OCI-LY3 (cell line): ENCODE measurements around the gene PCDHB3.
"Not testable (repeated sequence)": the region's sequence is repeated elsewhere in the genome, so short reads cannot be mapped to it uniquely, and the experiment has no call there.

ENCODE experiments used
- H2AFZ ChIP-seq: fragments of 200-600, 300-600 bp; shearing (Covaris generic); 2 replicates; pipeline ENCODE4 v1.6.0; 2014; ENCODE audit warnings: antibody characterized with exemption, low read depth, low read length
- H3K27ac ChIP-seq: fragments of 200-600, 300-600 bp; sonication (generic); 2 replicates; pipeline ENCODE4 v1.5.1; 2014; ENCODE audit warnings: mild to moderate bottlenecking, low read length, moderate library complexity, mixed read lengths
- H3K27me3 ChIP-seq: fragments of 200-600, 300-600 bp; sonication (generic); 2 replicates; pipeline ENCODE4 v1.6.1; 2014; ENCODE audit warnings: low read depth, low read length, mixed read lengths
- H3K36me3 ChIP-seq: fragments of 200-600, 300-600 bp; sonication (generic); replicated peaks from 2 replicates; pipeline ENCODE3; 2014; ENCODE audit warnings: low read depth, low read length, mixed read lengths
- H3K4me1 ChIP-seq: fragments of 300-600, 200-600 bp; sonication (generic); 2 replicates; pipeline ENCODE4 v1.6.1; 2014; ENCODE audit warnings: low read length, mixed read lengths
- H3K4me2 ChIP-seq: fragments of 200-600, 300-600 bp; sonication (generic); 2 replicates; pipeline ENCODE4 v1.6.1; 2014; ENCODE audit warnings: low read length, mixed read lengths
- H3K4me3 ChIP-seq: fragments of 300-600, 200-600 bp; sonication (generic); 2 replicates; pipeline ENCODE4 v1.5.1; 2014; ENCODE audit warnings: antibody characterized with exemption, mild to moderate bottlenecking, low read length, moderate library complexity
- H3K79me2 ChIP-seq: fragments of 300-600, 200-600 bp; shearing (Covaris generic); 2 replicates; pipeline ENCODE4 v1.6.1; 2014; ENCODE audit warnings: mild to moderate bottlenecking, low read length, mixed read lengths
- H3K9ac ChIP-seq: fragments of 300-600, 200-600 bp; shearing (Covaris generic); 2 replicates; pipeline ENCODE4 v1.6.0; 2014; ENCODE audit warnings: mild to moderate bottlenecking, low read length, moderate library complexity
- H3K9me3 ChIP-seq: fragments of 200-600, 300-600 bp; shearing (Covaris generic); 2 replicates; pipeline ENCODE4 v1.6.1; 2014; ENCODE audit warnings: low read length, mixed read lengths; ENCODE audit not compliant: insufficient read depth
- H4K20me1 ChIP-seq: fragments of 200-600, 300-600 bp; sonication (generic); 2 replicates; pipeline ENCODE4 v1.6.1; 2016; ENCODE audit warnings: low read length, mixed read lengths; ENCODE audit not compliant: insufficient read depth
- CTCF ChIP-seq: fragments of 200-600, 300-600 bp; sonication (generic); IDR thresholded peaks from 2 replicates; pipeline ENCODE4 v1.5.1; 2014; ENCODE audit warnings: antibody characterized with exemption, low read length, low read depth
- EZH2phosphoT487 ChIP-seq: fragments of 200-600 bp; shearing (Covaris generic); IDR thresholded peaks from 2 replicates; pipeline ENCODE4 v1.6.1; 2018; ENCODE audit warnings: antibody characterized with exemption, mixed run types, low read depth

The PCDHB3 gene

DNA sequence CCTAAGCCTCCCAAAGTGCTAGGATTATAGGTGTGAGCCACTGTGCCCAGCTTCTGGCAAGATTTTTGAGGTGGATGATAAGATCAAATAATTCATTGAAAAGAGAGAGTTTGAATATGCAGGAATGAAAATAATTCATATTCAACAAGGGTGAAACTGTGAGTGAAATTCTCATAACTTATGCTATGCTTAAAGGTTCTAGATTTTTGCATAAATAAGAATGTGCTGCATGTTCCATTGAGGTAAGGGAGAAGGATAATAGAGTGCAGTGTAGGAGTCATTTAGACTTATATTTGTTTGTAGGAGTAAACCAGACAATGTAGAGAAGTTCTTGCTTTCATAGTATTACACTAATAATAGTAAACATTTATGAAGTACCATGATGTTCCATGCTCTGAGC lies 18.0 kb upstream of the PCDHB3 start:
- no peak overlapping the region for H3K9ac ChIP-seq
- no peaks in the 10 kb centered on the region for H3K79me2 ChIP-seq
- no peaks in the 10 kb centered on the region for H3K4me1 ChIP-seq
- no peaks in the 10 kb centered on the region for H3K36me3 ChIP-seq
- no peak overlapping the region for H3K27ac ChIP-seq
- H4K20me1 ChIP-seq, result no peaks in the 10 kb centered on the region
- no peak overlapping the region for H3K4me2 ChIP-seq
- H2AFZ ChIP-seq, result no peak overlapping the region
- no peaks in the 10 kb centered on the region for H3K9me3 ChIP-seq
- no peak for TF ChIP-seq CTCF
- TF ChIP-seq EZH2phosphoT487, result no peak
- no peaks in the 10 kb centered on the region for H3K27me3 ChIP-seq
- H3K4me3 ChIP-seq, result no peak overlapping the region

DNA sequence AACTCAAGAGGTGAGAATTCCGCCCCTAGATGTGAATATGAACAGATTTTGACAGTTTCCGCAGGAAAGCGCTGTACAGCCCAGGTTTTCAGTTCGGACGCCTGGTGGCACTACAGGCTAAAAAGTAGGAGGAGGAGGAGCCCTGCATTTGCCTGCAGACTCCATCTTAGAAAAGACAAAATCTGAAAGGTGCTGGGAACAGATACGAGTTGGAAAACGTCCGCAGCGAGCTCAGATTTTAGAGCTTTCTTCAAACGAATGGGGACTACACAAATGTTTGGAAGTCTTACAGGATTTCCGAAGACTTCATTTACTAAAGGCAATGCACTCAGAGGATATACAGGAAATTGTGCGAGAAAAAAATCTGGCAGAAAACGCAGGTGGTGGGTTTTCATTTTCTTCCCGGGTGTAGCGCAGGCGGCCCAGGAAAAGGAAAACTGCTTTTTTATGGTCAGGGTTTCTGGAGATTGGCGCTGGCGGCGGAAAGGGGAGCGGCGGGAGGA lies 15.7 kb upstream of the PCDHB3 start:
- H3K4me3 ChIP-seq, result no peak overlapping the region
- H3K9me3 ChIP-seq, result no peaks in the 10 kb centered on the region
- H4K20me1 ChIP-seq, result no peaks in the 10 kb centered on the region
- no peaks in the 10 kb centered on the region for H3K79me2 ChIP-seq
- no peaks in the 10 kb centered on the region for H3K27me3 ChIP-seq
- no peak overlapping the region for H3K27ac ChIP-seq
- H2AFZ ChIP-seq, result no peak overlapping the region
- H3K4me2 ChIP-seq, result no peak overlapping the region
- TF ChIP-seq CTCF, result no peak
- no peak for TF ChIP-seq EZH2phosphoT487
- H3K36me3 ChIP-seq, result no peaks in the 10 kb centered on the region
- H3K9ac ChIP-seq, result no peak overlapping the region
- no peaks in the 10 kb centered on the region for H3K4me1 ChIP-seq

DNA sequence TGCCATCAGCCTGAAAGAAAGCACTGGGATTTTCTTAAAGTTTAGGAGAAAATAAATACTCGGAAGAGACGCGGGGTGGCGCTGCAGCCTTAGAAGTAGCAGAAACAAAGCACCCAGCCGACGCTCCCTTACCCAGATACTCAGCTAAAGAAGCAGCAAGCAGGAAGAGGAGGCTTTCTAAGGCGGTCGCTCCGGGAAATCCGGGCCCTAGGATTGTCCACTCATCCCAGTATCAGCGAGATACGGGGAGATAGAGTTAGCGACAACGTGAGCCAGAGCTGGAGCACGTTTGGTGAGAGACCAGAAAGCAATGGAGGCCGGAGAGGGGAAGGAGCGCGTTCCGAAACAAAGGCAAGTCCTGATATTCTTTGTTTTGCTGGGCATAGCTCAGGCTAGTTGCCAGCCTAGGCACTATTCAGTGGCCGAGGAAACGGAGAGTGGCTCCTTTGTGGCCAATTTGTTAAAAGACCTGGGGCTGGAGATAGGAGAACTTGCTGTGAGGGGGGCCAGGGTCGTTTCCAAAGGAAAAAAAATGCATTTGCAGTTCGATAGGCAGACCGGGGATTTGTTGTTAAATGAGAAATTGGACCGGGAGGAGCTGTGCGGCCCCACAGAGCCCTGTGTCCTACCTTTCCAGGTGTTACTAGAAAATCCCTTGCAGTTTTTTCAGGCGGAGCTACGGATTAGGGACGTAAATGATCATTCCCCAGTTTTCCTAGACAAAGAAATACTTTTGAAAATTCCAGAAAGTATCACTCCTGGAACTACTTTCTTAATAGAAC lies 5.6 kb upstream of the PCDHB3 start, which contains the start of gene PCDHB2:
TSS of gene PCDHB2 (plus strand) at position 135 of the 782 bp plus-strand sequence. CDS start at position 311, 176 bp downstream.
- H3K36me3 ChIP-seq, result no peaks in the 10 kb centered on the region
- no peak within 1 kb of the TSS for H2AFZ ChIP-seq
- TF ChIP-seq CTCF, result no peak
- no peak within 1 kb of the TSS for H3K9ac ChIP-seq
- no peak within 1 kb of the TSS for H3K4me2 ChIP-seq
- no peak within 1 kb of the TSS for H3K4me3 ChIP-seq
- no peaks in the 10 kb centered on the region for H3K9me3 ChIP-seq
- no peaks in the 10 kb centered on the region for H4K20me1 ChIP-seq
- H3K27me3 ChIP-seq, result no peaks in the 10 kb centered on the region
- no peak within 1 kb of the TSS for H3K27ac ChIP-seq
- no peaks in the 10 kb centered on the region for H3K4me1 ChIP-seq
- no peaks in the 10 kb centered on the region for H3K79me2 ChIP-seq

GRCh38 chr5:141095263-141095641 lies 5.0 kb upstream of the PCDHB3 start:
- TF ChIP-seq EZH2phosphoT487, result no peak
- no peak for TF ChIP-seq CTCF
- no peak overlapping the region for H3K27ac ChIP-seq
- H3K4me1 ChIP-seq, result no peaks in the 10 kb centered on the region
- H2AFZ ChIP-seq, result no peak overlapping the region
- no peaks in the 10 kb centered on the region for H3K27me3 ChIP-seq
- no peak overlapping the region for H3K4me3 ChIP-seq
- H3K36me3 ChIP-seq, result no peaks in the 10 kb centered on the region
- H3K9me3 ChIP-seq, result no peaks in the 10 kb centered on the region
- no peak overlapping the region for H3K4me2 ChIP-seq
- no peaks in the 10 kb centered on the region for H4K20me1 ChIP-seq
- H3K79me2 ChIP-seq, result no peaks in the 10 kb centered on the region
- no peak overlapping the region for H3K9ac ChIP-seq

GRCh38 chr5:141096181-141096580 lies 4.1 kb upstream of the PCDHB3 start:
- H3K4me1 ChIP-seq, H3K27me3 ChIP-seq, H3K4me3 ChIP-seq, H2AFZ ChIP-seq, H3K4me2 ChIP-seq, H3K27ac ChIP-seq, H3K9me3 ChIP-seq, H3K36me3 ChIP-seq, H3K9ac ChIP-seq, H3K79me2 ChIP-seq, H4K20me1 ChIP-seq: not testable (repeated sequence)

GRCh38 chr5:141096586-141096985 lies 3.7 kb upstream of the PCDHB3 start:
- not testable (repeated sequence) for H3K36me3 ChIP-seq, H3K9me3 ChIP-seq

More at GRCh38 chr5:141096586-141096985, 3.7 kb upstream of the PCDHB3 start:
- not testable (repeated sequence) for H3K79me2 ChIP-seq, H3K4me3 ChIP-seq, H3K9ac ChIP-seq, H3K4me2 ChIP-seq, H3K4me1 ChIP-seq, H4K20me1 ChIP-seq, H3K27me3 ChIP-seq, H2AFZ ChIP-seq, H3K27ac ChIP-seq
